ENCODE results near the gene TBCEL.

DNA sequence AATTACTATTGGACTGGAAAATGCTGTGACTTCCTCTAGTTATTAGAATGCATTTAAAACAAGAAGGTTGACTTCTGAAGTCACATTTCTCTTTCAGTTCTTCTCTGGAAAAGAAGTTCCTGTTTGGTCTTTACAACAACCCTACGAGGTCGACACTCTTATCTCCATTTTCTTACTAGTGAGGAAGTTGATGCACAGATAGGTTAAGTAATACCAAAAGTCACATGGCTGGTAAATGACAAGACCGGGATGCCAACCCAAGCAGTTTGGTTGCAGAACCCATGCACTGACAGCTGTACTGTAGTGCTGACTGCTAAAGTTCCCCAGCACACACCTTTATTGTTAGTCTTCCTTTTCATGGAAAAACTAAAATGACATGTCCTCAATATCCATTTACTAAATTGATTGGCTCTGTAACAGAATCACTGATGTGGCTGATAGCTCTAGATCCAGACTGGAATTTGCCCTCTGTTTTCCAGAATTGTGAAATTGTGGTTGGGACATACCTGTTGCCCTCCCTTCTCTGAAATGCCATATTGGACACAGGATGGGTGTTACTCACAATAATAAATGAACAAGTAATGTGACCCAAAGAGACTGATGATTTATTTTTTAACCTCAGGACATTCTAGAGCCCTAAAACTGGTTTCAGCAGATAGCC, 67.7 kb downstream of the TBCEL start:
- TF ChIP-seq CTCF (IDR thresholded peaks at IDR 0.05; ENCODE audit: borderline replicate concordance, extremely low read depth, low read length, poor library complexity, severe bottlenecking) (no peak), EZH2 (IDR thresholded peaks at IDR 0.05; ENCODE audit: borderline replicate concordance, low read depth, low read length, severe bottlenecking) (no peak)
